DOHH2 (cell line): ENCODE results near the gene SRRM2.

ENCODE experiments used
- CTCF ChIP-seq: fragments of 200-600 bp; sonication (generic); IDR thresholded peaks from one replicate; pipeline ENCODE4 v1.5.1; 2014; ENCODE audit warnings: antibody characterized with exemption, mild to moderate bottlenecking, low read depth, low read length; ENCODE audit not compliant: poor library complexity, severe bottlenecking
- EZH2phosphoT487 ChIP-seq: fragments of 200-600 bp; sonication (generic); IDR thresholded peaks from 2 replicates; pipeline ENCODE4 v1.6.1; 2017; ENCODE audit warnings: borderline replicate concordance, mild to moderate bottlenecking, antibody characterized with exemption, low read length, moderate library complexity, mixed read lengths

GRCh38 chr16:2818272-2818876 lies 65.9 kb downstream of the SRRM2 start:
- TF ChIP-seq CTCF (no peak), EZH2phosphoT487 (no peak)
